Tibial nerve (tissue), 4 donors: ENCODE results near the gene BLNK.

Source experiments
- EP300 ChIP-seq, 2 donors: sonication (generic); formaldehyde crosslinking; IDR thresholded peaks; one replicate each; pipeline ENCODE4 v1.6.1; 2017; ENCODE audit warnings: antibody characterized with exemption in 2 of 2, mild to moderate bottlenecking in 1 of 2
- POLR2A ChIP-seq, 2 donors: fragments of 450-650 bp; IDR thresholded peaks; one replicate each; pipeline ENCODE4 v1.6.1; 2017; ENCODE audit warnings: antibody characterized with exemption in 2 of 2, mild to moderate bottlenecking in 2 of 2, moderate library complexity in 2 of 2
- TF ChIP-seq, protein P1 (sequence below), 5 experiments: fragments of 200-600 bp in 3 of 5; fragments of 450-650 bp in 2 of 5; sonication (generic) in 3 of 5; IDR thresholded peaks; one replicate each; pipeline ENCODE4 v1.5.1; 2016 to 2019; ENCODE audit warnings: antibody characterized with exemption in 5 of 5, mild to moderate bottlenecking in 3 of 5, moderate library complexity in 2 of 5

DNA sequence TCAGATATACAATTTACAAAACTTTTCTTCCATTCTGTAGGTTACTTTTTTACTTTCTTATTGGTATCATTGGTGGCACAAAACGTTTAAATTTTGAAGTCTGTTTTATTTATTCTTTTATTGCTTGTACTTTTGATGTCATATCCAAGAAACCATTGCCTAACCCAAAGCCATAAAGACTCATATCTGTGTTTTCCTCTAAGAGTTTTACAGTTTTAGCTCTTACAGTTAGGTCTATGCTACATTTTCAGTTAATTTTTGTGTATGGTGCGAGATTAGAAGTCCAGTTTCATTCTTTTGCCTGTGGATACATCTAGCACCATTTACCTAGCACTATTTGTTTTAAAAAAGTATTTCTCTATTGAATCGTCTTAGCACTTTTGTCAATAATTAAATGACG lies 53.7 kb downstream of the BLNK start:
- TF ChIP-seq, protein P1, sequence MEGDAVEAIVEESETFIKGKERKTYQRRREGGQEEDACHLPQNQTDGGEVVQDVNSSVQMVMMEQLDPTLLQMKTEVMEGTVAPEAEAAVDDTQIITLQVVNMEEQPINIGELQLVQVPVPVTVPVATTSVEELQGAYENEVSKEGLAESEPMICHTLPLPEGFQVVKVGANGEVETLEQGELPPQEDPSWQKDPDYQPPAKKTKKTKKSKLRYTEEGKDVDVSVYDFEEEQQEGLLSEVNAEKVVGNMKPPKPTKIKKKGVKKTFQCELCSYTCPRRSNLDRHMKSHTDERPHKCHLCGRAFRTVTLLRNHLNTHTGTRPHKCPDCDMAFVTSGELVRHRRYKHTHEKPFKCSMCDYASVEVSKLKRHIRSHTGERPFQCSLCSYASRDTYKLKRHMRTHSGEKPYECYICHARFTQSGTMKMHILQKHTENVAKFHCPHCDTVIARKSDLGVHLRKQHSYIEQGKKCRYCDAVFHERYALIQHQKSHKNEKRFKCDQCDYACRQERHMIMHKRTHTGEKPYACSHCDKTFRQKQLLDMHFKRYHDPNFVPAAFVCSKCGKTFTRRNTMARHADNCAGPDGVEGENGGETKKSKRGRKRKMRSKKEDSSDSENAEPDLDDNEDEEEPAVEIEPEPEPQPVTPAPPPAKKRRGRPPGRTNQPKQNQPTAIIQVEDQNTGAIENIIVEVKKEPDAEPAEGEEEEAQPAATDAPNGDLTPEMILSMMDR (IDR thresholded peaks at IDR 0.05), result no peak
- no peak for TF ChIP-seq POLR2A (IDR thresholded peaks at IDR 0.05)
- TF ChIP-seq EP300 (IDR thresholded peaks at IDR 0.05), result no peak
